Astrocyte (in vitro differentiated cells and primary cell): ENCODE data around the gene TRMT5. TPM values are rescaled to one million over a fixed set of nuclear protein-coding genes. Genes with fewer than 3 reads are reported as not detected.

ENCODE experiments used
- DNase-seq: peaks from one replicate; pipeline ENCODE4 v3.0.0-alpha.2; 2010; ENCODE audit warnings: low read depth
- FAIRE-seq: peaks from 2 replicates; lab custom pipeline; 2011; peaks lifted over from hg19 to GRCh38; lab: Jason Lieb, UNC
- H2AFZ ChIP-seq: 2 replicates; pipeline ENCODE4 v1.6.0; 2012; ENCODE audit warnings: low read depth, low read length, inconsistent platforms
- H3K27ac ChIP-seq: 2 replicates; pipeline ENCODE4 v1.5.1; 2011; ENCODE audit warnings: low read depth, low read length, inconsistent platforms
- H3K27me3 ChIP-seq: 2 replicates; pipeline ENCODE4 v1.6.0; 2011; ENCODE audit warnings: low read length, inconsistent platforms; ENCODE audit not compliant: insufficient read depth
- H3K36me3 ChIP-seq: 2 replicates; pipeline ENCODE4 v1.5.1; 2011; ENCODE audit warnings: low read length, inconsistent platforms; ENCODE audit not compliant: insufficient read depth
- H3K4me1 ChIP-seq: 2 replicates; pipeline ENCODE4 v1.5.1; 2011; ENCODE audit warnings: low read length, inconsistent platforms; ENCODE audit not compliant: insufficient read depth
- H3K4me2 ChIP-seq: 2 replicates; pipeline ENCODE4 v1.6.0; 2012; ENCODE audit warnings: low read length, inconsistent platforms
- H3K4me3 ChIP-seq: 2 replicates; pipeline ENCODE4 v1.5.1; 2011; ENCODE audit warnings: low read depth, mild to moderate bottlenecking, low read length, inconsistent platforms; ENCODE audit not compliant: insufficient read depth
- H3K79me2 ChIP-seq: 2 replicates; pipeline ENCODE4 v1.6.0; 2012; ENCODE audit warnings: mild to moderate bottlenecking, low read length, inconsistent platforms; ENCODE audit not compliant: insufficient read depth
- H3K9ac ChIP-seq: 2 replicates; pipeline ENCODE4 v1.6.0; 2012; ENCODE audit warnings: mild to moderate bottlenecking, low read length, inconsistent platforms
- H3K9me3 ChIP-seq: 2 replicates; pipeline ENCODE4 v1.5.1; 2012; ENCODE audit warnings: low read depth, mild to moderate bottlenecking, low read length, inconsistent platforms; ENCODE audit not compliant: insufficient read depth
- H4K20me1 ChIP-seq: 2 replicates; pipeline ENCODE4 v1.6.0; 2012; ENCODE audit warnings: low read length, inconsistent platforms; ENCODE audit not compliant: insufficient read depth
- H3K27ac Mint-ChIP-seq: one replicate; pipeline ENCODE4 v1.8.0; 2021; ENCODE audit warnings: mild to moderate bottlenecking, mixed read lengths; ENCODE audit not compliant: unreplicated experiment
- H3K27me3 Mint-ChIP-seq: one replicate; pipeline ENCODE4 v1.8.0; 2021; ENCODE audit warnings: low read depth, mixed read lengths; ENCODE audit not compliant: unreplicated experiment
- H3K36me3 Mint-ChIP-seq: one replicate; pipeline ENCODE4 v1.8.0; 2021; ENCODE audit warnings: low read depth, mixed read lengths; ENCODE audit not compliant: unreplicated experiment
- H3K4me1 Mint-ChIP-seq: one replicate; pipeline ENCODE4 v1.8.0; 2021; ENCODE audit warnings: low read depth, mixed read lengths; ENCODE audit not compliant: unreplicated experiment
- H3K4me3 Mint-ChIP-seq: one replicate; pipeline ENCODE4 v1.8.0; 2021; ENCODE audit warnings: mild to moderate bottlenecking, moderate library complexity, mixed read lengths; ENCODE audit not compliant: unreplicated experiment
- H3K9me3 Mint-ChIP-seq: one replicate; pipeline ENCODE4 v1.8.0; 2021; ENCODE audit warnings: mild to moderate bottlenecking, mixed read lengths; ENCODE audit not compliant: unreplicated experiment
- CTCF ChIP-seq: IDR thresholded peaks from 2 replicates; pipeline ENCODE4 v1.5.1; 2011; ENCODE audit warnings: low read depth, mild to moderate bottlenecking, inconsistent platforms, low read length, moderate library complexity; ENCODE audit not compliant: insufficient read depth
- EZH2 ChIP-seq: IDR thresholded peaks from 2 replicates; pipeline ENCODE4 v1.6.1; 2012; ENCODE audit warnings: mild to moderate bottlenecking, low read length, inconsistent platforms; ENCODE audit not compliant: insufficient read depth
- total RNA-seq: library from RNA; stranded (reverse); gene quantifications from 2 replicates; pipeline ENCODE4 v1.2.1, GENCODE V29; 2021

TRMT5 gene
- total RNA-seq, 1 donor from 2014 or later, result 14.8 TPM

DNA sequence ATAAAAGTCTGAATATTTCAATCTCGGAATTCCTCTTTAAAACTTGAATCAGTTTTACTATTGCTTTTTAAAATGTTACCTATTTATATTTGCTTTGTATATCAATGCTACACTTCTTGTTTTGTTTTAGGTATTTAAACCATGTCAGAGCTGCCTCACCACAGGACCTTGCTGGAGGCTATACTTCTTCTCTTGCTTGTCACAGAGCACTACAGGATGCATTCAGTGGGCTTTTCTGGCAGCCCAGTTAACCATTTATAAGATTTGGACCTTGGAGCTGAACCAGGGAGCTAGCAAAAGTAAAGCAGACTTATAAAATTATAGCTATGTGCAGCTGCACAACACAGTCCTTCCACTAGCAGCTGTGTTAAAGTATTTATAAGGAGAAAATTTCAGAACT is 12.8 kb downstream of the TRMT5 start:
- Histone ChIP-seq H3K27ac (no peak overlapping the region), H3K9ac (no peak overlapping the region), H4K20me1 (no peaks in the 10 kb centered on the region), H3K4me2 (no peak overlapping the region), H3K36me3 (no peaks in the 10 kb centered on the region), H3K27me3 (no peaks in the 10 kb centered on the region), H3K9me3 (no peaks in the 10 kb centered on the region), H2AFZ (no peak overlapping the region), H3K79me2 (no peaks in the 10 kb centered on the region), H3K4me3 (no peak overlapping the region), H3K4me1 (no peaks in the 10 kb centered on the region)
- Mint-ChIP-seq H3K9me3 (no peaks in the 10 kb centered on the region), H3K4me3 (no peak overlapping the region), H3K36me3 (no peaks in the 10 kb centered on the region), H3K27ac (no peak overlapping the region), H3K27me3 (no peaks in the 10 kb centered on the region), H3K4me1 (peaks cover 22% of the 10 kb centered on the region)
- FAIRE-seq, result no peak
- no peak for TF ChIP-seq CTCF
- no peak for TF ChIP-seq EZH2
- DNase-seq, result no peak

DNA sequence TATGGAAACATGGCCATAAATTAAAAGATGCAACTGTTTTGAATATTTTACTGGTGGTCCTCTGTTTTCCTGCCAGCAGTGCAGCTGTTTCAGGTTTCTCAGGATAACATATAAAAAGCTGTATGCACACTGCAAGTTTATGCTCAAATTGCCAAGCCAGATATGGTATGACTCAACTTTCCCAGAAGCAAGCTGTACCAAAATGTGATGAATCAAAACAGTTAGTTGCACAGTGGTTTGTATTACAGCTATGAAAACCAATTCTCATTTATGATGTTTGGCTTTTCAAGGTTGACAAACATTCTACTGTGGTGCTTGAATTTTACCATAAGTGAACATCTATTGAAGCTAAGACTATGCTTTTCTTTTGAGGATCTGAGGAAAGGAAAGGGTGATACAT is 15.5 kb downstream of the TRMT5 start:
- Histone ChIP-seq H3K9me3 (no peaks in the 10 kb centered on the region), H3K27me3 (no peaks in the 10 kb centered on the region), H3K4me1 (no peaks in the 10 kb centered on the region), H3K27ac (no peak overlapping the region), H3K79me2 (no peaks in the 10 kb centered on the region), H3K4me2 (no peak overlapping the region), H2AFZ (no peak overlapping the region), H4K20me1 (no peaks in the 10 kb centered on the region), H3K9ac (no peak overlapping the region), H3K4me3 (no peak overlapping the region), H3K36me3 (no peaks in the 10 kb centered on the region)
- DNase-seq (peak; percentile 82), FAIRE-seq (peak; percentile 86)
- TF ChIP-seq CTCF, result no peak
- no peak for TF ChIP-seq EZH2
- H3K27ac Mint-ChIP-seq, result peak overlapping the region; percentile 79
- H3K4me3 Mint-ChIP-seq, result no peak overlapping the region
- no peaks in the 10 kb centered on the region for H3K9me3 Mint-ChIP-seq
- peaks cover 5% of the 10 kb centered on the region for H3K36me3 Mint-ChIP-seq
- H3K4me1 Mint-ChIP-seq, result peaks cover 22% of the 10 kb centered on the region
- H3K27me3 Mint-ChIP-seq, result no peaks in the 10 kb centered on the region

DNA sequence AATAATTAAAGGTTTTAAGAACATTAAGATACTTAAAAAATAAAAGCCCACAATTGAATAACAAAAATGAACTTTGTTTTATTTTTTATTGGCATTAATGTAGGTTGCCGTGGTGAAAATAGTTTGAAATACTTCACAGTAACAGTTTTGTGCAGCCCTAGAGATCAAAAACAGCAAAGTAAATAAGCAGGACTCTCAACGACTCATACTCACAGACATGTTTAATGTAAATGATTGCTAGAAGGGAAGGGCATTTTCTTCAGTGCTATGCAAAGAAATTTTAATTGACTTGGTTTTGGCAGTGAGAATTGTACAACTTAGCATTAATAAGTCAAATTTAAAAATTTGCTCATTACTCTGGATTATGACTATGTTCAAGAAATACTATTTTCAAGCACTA is 16.0 kb downstream of the TRMT5 start:
- no peaks in the 10 kb centered on the region for H3K36me3 ChIP-seq
- Mint-ChIP-seq H3K4me1 (peaks cover 22% of the 10 kb centered on the region), H3K36me3 (peaks cover 7% of the 10 kb centered on the region), H3K4me3 (no peak overlapping the region), H3K27ac (peak overlapping the region; percentile 59), H3K27me3 (no peaks in the 10 kb centered on the region), H3K9me3 (no peaks in the 10 kb centered on the region)
- H3K4me2 ChIP-seq, result no peak overlapping the region
- no peaks in the 10 kb centered on the region for H3K27me3 ChIP-seq
- no peaks in the 10 kb centered on the region for H3K9me3 ChIP-seq
- H4K20me1 ChIP-seq, result no peaks in the 10 kb centered on the region
- H3K79me2 ChIP-seq, result no peaks in the 10 kb centered on the region
- FAIRE-seq (no peak), DNase-seq (no peak)
- H3K4me1 ChIP-seq, result no peaks in the 10 kb centered on the region
- no peak overlapping the region for H3K27ac ChIP-seq
- TF ChIP-seq CTCF (no peak), EZH2 (no peak)
- H3K9ac ChIP-seq, result no peak overlapping the region
- H2AFZ ChIP-seq, result no peak overlapping the region
- H3K4me3 ChIP-seq, result no peak overlapping the region
